Natural killer cell (primary cell): ENCODE data around the gene UBR2. TPM values are rescaled to one million over a fixed set of nuclear protein-coding genes. Genes with fewer than 3 reads are reported as not detected.

Experiments used
- ATAC-seq, 3 donors: fragments of 150-1000 bp in 2 of 3; fragments of 200-7000 bp in 1 of 3; cut with Tn5 transposase; 1 replicate in 1 of 3; 2 replicates in 2 of 3; pipeline ENCODE4 v1.10.0; 2021; ENCODE audit warnings: mild to moderate bottlenecking in 2 of 3, moderate library complexity in 2 of 3
- DNase-seq, 2 donors: peaks; one replicate each; pipeline versions ENCODE4 v3.0.0 to v3.0.0-alpha.2; 2013 to 2021; ENCODE audit warnings: mixed read lengths in 1 of 2
- H3K27ac ChIP-seq: one replicate; pipeline ENCODE4 v1.5.1; 2013; ENCODE audit warnings: mild to moderate bottlenecking, low read length
- H3K27me3 ChIP-seq: one replicate; pipeline ENCODE4 v1.6.1; 2013; ENCODE audit warnings: low read length; ENCODE audit not compliant: control insufficient read depth, insufficient read depth
- H3K36me3 ChIP-seq: one replicate; pipeline ENCODE4 v1.6.1; 2013; ENCODE audit warnings: low read length; ENCODE audit not compliant: control insufficient read depth, insufficient read depth
- H3K4me1 ChIP-seq: one replicate; pipeline ENCODE4 v1.6.1; 2013; ENCODE audit warnings: low read length; ENCODE audit not compliant: control insufficient read depth, insufficient read depth
- H3K4me3 ChIP-seq: one replicate; pipeline ENCODE4 v1.5.1; 2013; ENCODE audit warnings: low read length
- H3K9me3 ChIP-seq: one replicate; pipeline ENCODE4 v1.6.1; 2013; ENCODE audit warnings: low read length; ENCODE audit not compliant: control insufficient read depth, insufficient read depth
- H3K27ac Mint-ChIP-seq, 2 donors: one replicate each; pipeline ENCODE4 v1.8.0; 2022; ENCODE audit warnings: mild to moderate bottlenecking in 2 of 2, mixed read lengths in 2 of 2, moderate library complexity in 1 of 2
- H3K27me3 Mint-ChIP-seq, 2 donors: one replicate each; pipeline ENCODE4 v1.8.0; 2022; ENCODE audit warnings: low read depth in 2 of 2, mixed read lengths in 2 of 2
- H3K36me3 Mint-ChIP-seq: one replicate; pipeline ENCODE4 v1.8.0; 2022; ENCODE audit warnings: mixed read lengths
- H3K4me1 Mint-ChIP-seq, 2 donors: one replicate each; pipeline ENCODE4 v1.8.0; 2022; ENCODE audit warnings: mixed read lengths in 2 of 2
- H3K4me3 Mint-ChIP-seq: one replicate; pipeline ENCODE4 v1.8.0; 2022; ENCODE audit warnings: mild to moderate bottlenecking, moderate library complexity, mixed read lengths
- H3K9me3 Mint-ChIP-seq, 2 donors: one replicate each; pipeline ENCODE4 v1.8.0; 2022; ENCODE audit warnings: mixed read lengths in 2 of 2
- WGBS: methylation state at CpG from one replicate; pipeline ENCODE4 v1.1.7; 2013; ENCODE audit warnings: missing lambda C conversion rate; ENCODE audit not compliant: insufficient coverage; 5-methylcytosine and 5-hydroxymethylcytosine counted together
- intact Hi-C: fragments of 100-400 bp; cut with micrococcal nuclease; formaldehyde crosslinking; loops from one replicate; pipeline ENCODE4 v1.14.2; 2022
- total RNA-seq, 4 donors: library from RNA; stranded (reverse); fragments of 120-200 nt in 1 of 4; gene quantifications; one replicate each; pipeline versions ENCODE4 v1.2.3 to v1.2.4, GENCODE V29; 2013 to 2022
- TF ChIP-seq, protein P1 (sequence below): fragments of 200-600 bp; IDR thresholded peaks from one replicate; pipeline ENCODE4 v1.8.0; 2022; ENCODE audit warnings: antibody characterized with exemption

The UBR2 gene
- total RNA-seq, 3 donors from 2014 or later (not counting 1 experiment from before 2014, with no cell fraction given), result 44.9 to 57.3 (median 53.2) TPM

DNA sequence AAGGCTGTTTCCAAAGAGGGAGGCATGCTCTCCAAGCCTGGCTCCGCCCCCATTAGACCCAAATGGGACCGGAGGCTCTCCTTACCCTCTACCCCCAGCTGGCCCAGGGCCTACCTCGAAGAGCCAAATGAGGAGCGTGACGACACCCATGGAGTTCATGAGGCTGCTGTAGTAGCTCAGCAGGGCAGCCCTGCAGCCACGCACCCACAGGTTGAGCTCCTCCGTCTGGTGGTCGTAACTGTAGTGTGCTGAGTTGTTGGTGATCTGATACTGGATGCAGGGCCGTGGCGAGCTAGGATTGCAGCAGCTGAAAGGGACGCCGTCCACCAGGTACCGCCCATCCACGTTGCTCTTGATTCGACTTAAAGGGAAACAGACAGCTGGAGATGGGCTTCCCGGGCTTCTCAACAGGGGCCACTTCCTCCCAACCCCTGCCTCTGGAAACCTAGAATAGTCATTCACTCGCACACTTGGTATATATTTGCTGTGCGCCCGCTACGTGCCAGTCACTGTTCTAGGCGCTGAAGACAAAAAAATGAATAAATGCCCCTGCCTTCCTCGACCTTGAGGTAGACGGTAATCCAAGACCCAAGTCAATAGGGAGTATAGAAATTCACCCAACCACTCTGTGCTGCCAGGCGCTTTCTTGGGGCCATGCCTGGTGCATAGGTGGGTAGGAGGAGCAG is 140.6 kb downstream of the UBR2 start:
- H3K36me3 Mint-ChIP-seq, result no peaks in the 10 kb centered on the region
- DNase-seq (no peak), ATAC-seq (no peak)
- Histone ChIP-seq H3K36me3 (no peaks in the 10 kb centered on the region), H3K4me1 (peaks cover 6% of the 10 kb centered on the region), H3K9me3 (no peaks in the 10 kb centered on the region), H3K27ac (no peak overlapping the region), H3K4me3 (no peak overlapping the region), H3K27me3 (no peaks in the 10 kb centered on the region)
- H3K4me3 Mint-ChIP-seq, result no peak overlapping the region
- no peak overlapping the region for H3K27ac Mint-ChIP-seq
- WGBS, result 87% methylated on average over 24 of the region's 24 CpGs
- H3K4me1 Mint-ChIP-seq, result no peaks in the 10 kb centered on the region
- TF ChIP-seq, protein P1, sequence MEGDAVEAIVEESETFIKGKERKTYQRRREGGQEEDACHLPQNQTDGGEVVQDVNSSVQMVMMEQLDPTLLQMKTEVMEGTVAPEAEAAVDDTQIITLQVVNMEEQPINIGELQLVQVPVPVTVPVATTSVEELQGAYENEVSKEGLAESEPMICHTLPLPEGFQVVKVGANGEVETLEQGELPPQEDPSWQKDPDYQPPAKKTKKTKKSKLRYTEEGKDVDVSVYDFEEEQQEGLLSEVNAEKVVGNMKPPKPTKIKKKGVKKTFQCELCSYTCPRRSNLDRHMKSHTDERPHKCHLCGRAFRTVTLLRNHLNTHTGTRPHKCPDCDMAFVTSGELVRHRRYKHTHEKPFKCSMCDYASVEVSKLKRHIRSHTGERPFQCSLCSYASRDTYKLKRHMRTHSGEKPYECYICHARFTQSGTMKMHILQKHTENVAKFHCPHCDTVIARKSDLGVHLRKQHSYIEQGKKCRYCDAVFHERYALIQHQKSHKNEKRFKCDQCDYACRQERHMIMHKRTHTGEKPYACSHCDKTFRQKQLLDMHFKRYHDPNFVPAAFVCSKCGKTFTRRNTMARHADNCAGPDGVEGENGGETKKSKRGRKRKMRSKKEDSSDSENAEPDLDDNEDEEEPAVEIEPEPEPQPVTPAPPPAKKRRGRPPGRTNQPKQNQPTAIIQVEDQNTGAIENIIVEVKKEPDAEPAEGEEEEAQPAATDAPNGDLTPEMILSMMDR, result no peak
- peaks cover 0 to 3% of the 10 kb centered on the region in 2 donors for H3K27me3 Mint-ChIP-seq
- no peaks in the 10 kb centered on the region for H3K9me3 Mint-ChIP-seq
- intact Hi-C loops, result no loop called here

- H3K9me3 ChIP-seq, result no peaks in the 10 kb centered on the region
- no peak overlapping the region for H3K27ac ChIP-seq
- DNase-seq (no peak), ATAC-seq (no peak)
- TF ChIP-seq, protein P1, result no peak
- intact Hi-C loops, result no loop called here
- Mint-ChIP-seq H3K27me3 (peaks cover 0 to 3% of the 10 kb centered on the region in 2 donors), H3K9me3 (no peaks in the 10 kb centered on the region), H3K36me3 (no peaks in the 10 kb centered on the region), H3K4me1 (no peaks in the 10 kb centered on the region), H3K27ac (no peak overlapping the region), H3K4me3 (no peak overlapping the region)
- H3K4me1 ChIP-seq, result peaks cover 6% of the 10 kb centered on the region
- H3K27me3 ChIP-seq, result no peaks in the 10 kb centered on the region
- H3K36me3 ChIP-seq, result no peaks in the 10 kb centered on the region
- WGBS, result 92% methylated on average over 4 of the region's 4 CpGs
- no peak overlapping the region for H3K4me3 ChIP-seq
Observed at GRCh38 chr6:42704937-42705374, 141.1 kb downstream of the UBR2 start.

DNA sequence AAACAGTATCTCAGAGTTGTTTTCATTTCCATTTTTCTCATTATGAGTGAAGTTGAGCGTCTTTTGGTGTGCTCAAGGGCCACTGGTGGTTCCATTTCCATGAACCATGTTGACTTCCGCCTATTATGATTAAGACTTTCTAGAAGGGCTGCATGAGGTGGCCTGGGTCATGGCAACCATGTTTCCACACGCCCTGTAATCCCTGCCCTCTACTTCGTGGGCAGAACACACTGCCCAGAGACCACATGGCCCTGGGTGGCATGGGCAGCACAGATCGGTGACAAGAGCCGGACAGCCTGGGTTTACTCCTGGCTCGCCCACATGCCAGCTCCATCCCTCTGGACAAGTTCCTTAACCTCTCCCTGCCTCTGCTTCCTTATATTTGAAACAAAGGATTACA is 143.8 kb downstream of the UBR2 start:
- intact Hi-C loops, result no loop called here
- 90% methylated on average over 7 of the region's 7 CpGs for WGBS
- Histone ChIP-seq H3K4me3 (no peak overlapping the region), H3K27ac (no peak overlapping the region), H3K4me1 (no peaks in the 10 kb centered on the region), H3K27me3 (no peaks in the 10 kb centered on the region), H3K36me3 (no peaks in the 10 kb centered on the region), H3K9me3 (no peaks in the 10 kb centered on the region)
- DNase-seq, result no peak
- H3K36me3 Mint-ChIP-seq, result no peaks in the 10 kb centered on the region
- peaks cover 0 to 6% of the 10 kb centered on the region in 2 donors for H3K27me3 Mint-ChIP-seq
- H3K4me3 Mint-ChIP-seq, result no peak overlapping the region
- no peak overlapping the region for H3K27ac Mint-ChIP-seq
- no peak for ATAC-seq
- no peaks in the 10 kb centered on the region for H3K4me1 Mint-ChIP-seq
- TF ChIP-seq, protein P1, result no peak
- peaks cover 0 to 3% of the 10 kb centered on the region in 2 donors for H3K9me3 Mint-ChIP-seq

- TF ChIP-seq, protein P1, result no peak
- H3K9me3 ChIP-seq, result no peaks in the 10 kb centered on the region
- H3K4me1 ChIP-seq, result no peaks in the 10 kb centered on the region
- Mint-ChIP-seq H3K27me3 (peaks cover 0 to 6% of the 10 kb centered on the region in 2 donors), H3K4me1 (no peaks in the 10 kb centered on the region), H3K27ac (no peak overlapping the region), H3K36me3 (no peaks in the 10 kb centered on the region), H3K4me3 (no peak overlapping the region), H3K9me3 (peaks cover 0 to 3% of the 10 kb centered on the region in 2 donors)
- H3K36me3 ChIP-seq, result no peaks in the 10 kb centered on the region
- no peak overlapping the region for H3K4me3 ChIP-seq
- ATAC-seq (no peak), DNase-seq (no peak)
- 93% methylated on average over 11 of the region's 11 CpGs for WGBS
- no peak overlapping the region for H3K27ac ChIP-seq
- intact Hi-C loops, result no loop called here
- H3K27me3 ChIP-seq, result no peaks in the 10 kb centered on the region
Observed at GRCh38 chr6:42708096-42708495, 144.3 kb downstream of the UBR2 start.
